HL-60 (cell line): ENCODE data around the gene STUM.

Experiments used
- CTCF ChIP-seq: IDR thresholded peaks from one replicate; pipeline ENCODE4 v1.5.1; 2011; ENCODE audit warnings: low read length, control low read depth, inconsistent platforms; ENCODE audit not compliant: insufficient read depth
- GABPA ChIP-seq: IDR thresholded peaks from 2 replicates; pipeline ENCODE4 v1.6.1; 2012; ENCODE audit warnings: low read depth
- TF ChIP-seq, protein P1 (sequence below): IDR thresholded peaks from 2 replicates; pipeline ENCODE4 v1.6.1; 2012; ENCODE audit warnings: low read depth; ENCODE audit not compliant: insufficient replicate concordance

DNA sequence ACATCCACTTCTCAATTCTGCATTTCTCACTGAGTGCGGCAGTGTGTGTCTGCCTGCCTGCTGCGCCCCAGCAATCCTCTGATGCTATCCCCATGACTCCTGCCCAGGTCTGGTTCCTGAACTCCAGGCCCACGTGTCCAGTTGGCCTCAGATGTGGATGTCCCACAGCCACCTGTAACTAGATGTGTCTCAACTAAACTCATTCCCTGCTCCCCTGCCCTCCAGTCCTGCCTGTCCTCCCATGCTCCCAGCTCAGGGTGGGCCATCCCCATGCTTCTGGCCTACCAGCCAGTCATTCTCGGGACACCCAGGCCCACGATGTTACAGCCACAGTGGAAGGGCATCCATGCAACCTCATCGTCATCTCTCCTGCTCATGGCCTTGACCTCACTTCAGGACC is 76.8 kb downstream of the STUM start:
- TF ChIP-seq, protein P1, sequence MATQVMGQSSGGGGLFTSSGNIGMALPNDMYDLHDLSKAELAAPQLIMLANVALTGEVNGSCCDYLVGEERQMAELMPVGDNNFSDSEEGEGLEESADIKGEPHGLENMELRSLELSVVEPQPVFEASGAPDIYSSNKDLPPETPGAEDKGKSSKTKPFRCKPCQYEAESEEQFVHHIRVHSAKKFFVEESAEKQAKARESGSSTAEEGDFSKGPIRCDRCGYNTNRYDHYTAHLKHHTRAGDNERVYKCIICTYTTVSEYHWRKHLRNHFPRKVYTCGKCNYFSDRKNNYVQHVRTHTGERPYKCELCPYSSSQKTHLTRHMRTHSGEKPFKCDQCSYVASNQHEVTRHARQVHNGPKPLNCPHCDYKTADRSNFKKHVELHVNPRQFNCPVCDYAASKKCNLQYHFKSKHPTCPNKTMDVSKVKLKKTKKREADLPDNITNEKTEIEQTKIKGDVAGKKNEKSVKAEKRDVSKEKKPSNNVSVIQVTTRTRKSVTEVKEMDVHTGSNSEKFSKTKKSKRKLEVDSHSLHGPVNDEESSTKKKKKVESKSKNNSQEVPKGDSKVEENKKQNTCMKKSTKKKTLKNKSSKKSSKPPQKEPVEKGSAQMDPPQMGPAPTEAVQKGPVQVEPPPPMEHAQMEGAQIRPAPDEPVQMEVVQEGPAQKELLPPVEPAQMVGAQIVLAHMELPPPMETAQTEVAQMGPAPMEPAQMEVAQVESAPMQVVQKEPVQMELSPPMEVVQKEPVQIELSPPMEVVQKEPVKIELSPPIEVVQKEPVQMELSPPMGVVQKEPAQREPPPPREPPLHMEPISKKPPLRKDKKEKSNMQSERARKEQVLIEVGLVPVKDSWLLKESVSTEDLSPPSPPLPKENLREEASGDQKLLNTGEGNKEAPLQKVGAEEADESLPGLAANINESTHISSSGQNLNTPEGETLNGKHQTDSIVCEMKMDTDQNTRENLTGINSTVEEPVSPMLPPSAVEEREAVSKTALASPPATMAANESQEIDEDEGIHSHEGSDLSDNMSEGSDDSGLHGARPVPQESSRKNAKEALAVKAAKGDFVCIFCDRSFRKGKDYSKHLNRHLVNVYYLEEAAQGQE: no peak
- TF ChIP-seq CTCF (no peak), GABPA (no peak)
